Body of pancreas (tissue), 4 donors: Measurements from ENCODE around the gene MKS1.

Experiments used
- CTCF ChIP-seq, 7 experiments: fragments of 450-650 bp in 4 of 7; fragments of 200-600 bp in 3 of 7; sonication (generic) in 3 of 7; IDR thresholded peaks; one replicate each; pipeline ENCODE4 v1.5.1; 2016 to 2019; ENCODE audit warnings: antibody characterized with exemption in 7 of 7
- POLR2A ChIP-seq, 3 donors: fragments of 450-650 bp; IDR thresholded peaks; one replicate each; pipeline ENCODE4 v1.6.1; 2016; ENCODE audit warnings: antibody characterized with exemption in 3 of 3, mild to moderate bottlenecking in 2 of 3

DNA sequence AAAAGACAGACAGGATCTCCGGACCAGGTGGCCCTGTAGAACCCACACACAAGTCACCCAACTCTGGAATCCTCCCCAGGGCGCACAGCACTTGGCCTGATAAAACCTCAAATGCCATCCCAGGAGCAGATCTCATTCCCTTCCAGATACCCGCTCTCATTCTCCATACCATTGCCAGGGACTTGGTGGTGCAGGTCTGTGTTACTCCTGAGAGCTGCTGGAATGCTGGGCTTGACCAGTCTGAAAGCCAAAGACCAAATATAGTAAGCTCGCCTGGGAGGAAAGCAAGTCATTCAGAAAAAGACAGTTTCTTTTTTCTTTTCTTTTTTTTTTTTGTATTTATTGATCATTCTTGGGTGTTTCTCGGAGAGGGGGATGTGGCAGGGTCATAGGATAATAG, 10.7 kb downstream of the MKS1 start:
- TF ChIP-seq CTCF (IDR thresholded peaks at IDR 0.05) (no peak), POLR2A (IDR thresholded peaks at IDR 0.05) (no peak)
